PC-3 (cell line): ENCODE data around the gene PPP1R1B. TPM values are rescaled to one million over a fixed set of nuclear protein-coding genes. Genes with fewer than 3 reads are reported as not detected.

Experiments
- ATAC-seq: fragments of 200-7000 bp; cut with Tn5 transposase; 2 replicates; pipeline ENCODE4 v1.9.1; 2020; ENCODE audit warnings: mild to moderate bottlenecking, moderate library complexity
- BruUV-seq: library from RNA; stranded (reverse); fragments of 400-500 nt; replicated peaks from 2 replicates; lab custom pipeline; 2021; lab: Mats Ljungman, UMichigan
- CTCF ChIA-PET: fragments of 300-600 bp; sonication (Branson Sonifier 250); formaldehyde crosslinking; loops from one replicate; lab custom pipeline; 2022; ENCODE audit warnings: antibody characterized with exemption; lab: Charles Lee
- POLR2A ChIA-PET: fragments of 300-600 bp; sonication (Branson Sonifier 250); formaldehyde crosslinking; loops from one replicate; lab custom pipeline; 2022; ENCODE audit warnings: antibody characterized with exemption; ENCODE audit not compliant: unreplicated experiment; lab: Charles Lee
- DNase-seq: peaks from one replicate; pipeline ENCODE4 v3.0.0-alpha.2; 2015
- H2AFZ ChIP-seq: fragments of 300-600 bp; sonication (generic); 2 replicates; pipeline ENCODE4 v1.6.0; 2016; ENCODE audit warnings: antibody characterized with exemption, low read length
- H3F3A ChIP-seq: fragments of 300-600 bp; sonication (generic); one replicate; pipeline ENCODE4 v1.6.0; 2017; ENCODE audit warnings: antibody characterized with exemption, low read length, control low read depth, mild to moderate bottlenecking; ENCODE audit not compliant: unreplicated experiment
- H3K27ac ChIP-seq: fragments of 300-600 bp; sonication (generic); 2 replicates; pipeline ENCODE4 v1.5.1; 2016; ENCODE audit warnings: mild to moderate bottlenecking, low read length
- H3K27me3 ChIP-seq: fragments of 300-600 bp; sonication (generic); 2 replicates; pipeline ENCODE4 v1.6.1; 2016; ENCODE audit warnings: low read length, mixed read lengths
- H3K36me3 ChIP-seq: fragments of 300-600 bp; sonication (generic); 2 replicates; pipeline ENCODE4 v1.6.1; 2016; ENCODE audit warnings: low read depth, mixed run types, low read length, mixed read lengths
- H3K4me1 ChIP-seq: fragments of 300-600 bp; sonication (generic); 2 replicates; pipeline ENCODE4 v1.5.1; 2016; ENCODE audit warnings: low read length; ENCODE audit not compliant: insufficient read depth
- H3K4me2 ChIP-seq: fragments of 300-600 bp; sonication (generic); 2 replicates; pipeline ENCODE4 v1.6.0; 2016; ENCODE audit warnings: low read length
- H3K4me3 ChIP-seq: fragments of 300-600 bp; sonication (generic); 2 replicates; pipeline ENCODE4 v1.5.1; 2016; ENCODE audit warnings: mild to moderate bottlenecking, low read length, mixed read lengths
- H3K79me2 ChIP-seq: fragments of 300-600 bp; sonication (generic); 2 replicates; pipeline ENCODE4 v1.6.1; 2017; ENCODE audit warnings: low read length, mixed read lengths
- H3K9ac ChIP-seq: fragments of 300-600 bp; sonication (generic); 2 replicates; pipeline ENCODE4 v1.6.0; 2016; ENCODE audit warnings: mild to moderate bottlenecking, low read length
- H3K9me2 ChIP-seq: fragments of 300-600 bp; sonication (generic); replicated peaks from 2 replicates; pipeline ENCODE4 v1.6.1; 2016; ENCODE audit warnings: mixed run types, low read length, mixed read lengths
- H3K9me3 ChIP-seq: fragments of 300-600 bp; sonication (generic); 2 replicates; pipeline ENCODE4 v1.6.1; 2016; ENCODE audit warnings: low read length, mixed read lengths
- H4K20me1 ChIP-seq: fragments of 300-600 bp; sonication (generic); 2 replicates; pipeline ENCODE4 v1.6.1; 2016; ENCODE audit warnings: low read length, mixed read lengths
- EZH2 ChIP-seq: fragments of 300-600 bp; sonication (generic); IDR thresholded peaks from one replicate; pipeline ENCODE4 v1.6.1; 2017; ENCODE audit warnings: antibody characterized with exemption, mild to moderate bottlenecking, low read length; ENCODE audit not compliant: unreplicated experiment
- EZH2phosphoT487 ChIP-seq: fragments of 300-600 bp; sonication (generic); IDR thresholded peaks from 2 replicates; pipeline ENCODE4 v1.6.1; 2018; ENCODE audit warnings: mild to moderate bottlenecking, antibody characterized with exemption, low read length, borderline replicate concordance
- intact Hi-C: fragments of 100-400 bp; cut with micrococcal nuclease; formaldehyde crosslinking; loops from 2 replicates; pipeline ENCODE4 v1.9.0; 2023
- total RNA-seq: library from RNA; depleted of rRNA; stranded (reverse); fragments of >200 nt; gene quantifications from 2 replicates; pipeline ENCODE4 v1.2.3, GENCODE V29; 2014
- TF ChIP-seq, protein P1 (sequence below): fragments of 300-600 bp; sonication (generic); conservative IDR thresholded peaks from 2 replicates; pipeline ENCODE4 v1.5.1; 2017; ENCODE audit warnings: antibody characterized with exemption, low read depth, mild to moderate bottlenecking, low read length

PPP1R1B gene
- total RNA-seq, 1 experiment from 2014 or later, result 3.1 TPM

DNA sequence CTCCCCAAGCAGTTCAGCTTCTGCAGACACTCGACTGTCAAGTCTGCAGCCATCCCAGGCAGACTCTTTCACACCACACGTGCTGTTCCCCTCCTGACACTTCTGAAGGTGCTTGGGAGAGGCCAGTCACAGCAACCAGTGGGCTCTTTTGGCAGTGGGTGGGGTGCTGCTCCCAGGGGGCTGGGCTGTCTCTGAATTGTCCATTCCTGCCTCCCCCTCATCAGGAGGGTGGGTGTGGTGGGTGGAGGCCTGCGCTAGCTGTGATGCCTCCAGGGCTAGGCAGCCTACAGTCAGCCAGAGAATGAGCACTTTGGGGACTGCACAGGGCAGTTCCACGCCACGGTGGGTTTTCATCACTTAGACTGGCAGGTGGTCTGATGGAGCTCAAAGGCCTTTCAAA is 20.5 kb downstream of the PPP1R1B start:
- ATAC-seq (no peak), DNase-seq (no peak)
- Histone ChIP-seq H3K79me2 (peaks cover 21% of the 10 kb centered on the region; the same call in 1 of the 2 replicates), H3K4me3 (no peak overlapping the region), H3K9ac (no peak overlapping the region), H4K20me1 (no peaks in the 10 kb centered on the region), H3K9me3 (no peaks in the 10 kb centered on the region), H3K4me1 (0 out of 2 replicates have a peak, but pooled peaks cover 4% of the 10 kb centered on the region), H3K4me2 (no peak overlapping the region), H3K9me2 (no peaks in the 10 kb centered on the region), H3K36me3 (no peaks in the 10 kb centered on the region), H3F3A (no peaks in the 10 kb centered on the region), H2AFZ (no peak overlapping the region), H3K27ac (no peak overlapping the region), H3K27me3 (no peaks in the 10 kb centered on the region)
- POLR2A ChIA-PET, result no interaction called here
- CTCF ChIA-PET, result no interaction called here
- intact Hi-C loops, result no loop called here
- no peak for TF ChIP-seq EZH2
- TF ChIP-seq, protein P1, sequence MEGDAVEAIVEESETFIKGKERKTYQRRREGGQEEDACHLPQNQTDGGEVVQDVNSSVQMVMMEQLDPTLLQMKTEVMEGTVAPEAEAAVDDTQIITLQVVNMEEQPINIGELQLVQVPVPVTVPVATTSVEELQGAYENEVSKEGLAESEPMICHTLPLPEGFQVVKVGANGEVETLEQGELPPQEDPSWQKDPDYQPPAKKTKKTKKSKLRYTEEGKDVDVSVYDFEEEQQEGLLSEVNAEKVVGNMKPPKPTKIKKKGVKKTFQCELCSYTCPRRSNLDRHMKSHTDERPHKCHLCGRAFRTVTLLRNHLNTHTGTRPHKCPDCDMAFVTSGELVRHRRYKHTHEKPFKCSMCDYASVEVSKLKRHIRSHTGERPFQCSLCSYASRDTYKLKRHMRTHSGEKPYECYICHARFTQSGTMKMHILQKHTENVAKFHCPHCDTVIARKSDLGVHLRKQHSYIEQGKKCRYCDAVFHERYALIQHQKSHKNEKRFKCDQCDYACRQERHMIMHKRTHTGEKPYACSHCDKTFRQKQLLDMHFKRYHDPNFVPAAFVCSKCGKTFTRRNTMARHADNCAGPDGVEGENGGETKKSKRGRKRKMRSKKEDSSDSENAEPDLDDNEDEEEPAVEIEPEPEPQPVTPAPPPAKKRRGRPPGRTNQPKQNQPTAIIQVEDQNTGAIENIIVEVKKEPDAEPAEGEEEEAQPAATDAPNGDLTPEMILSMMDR, result no peak
- no peak for TF ChIP-seq EZH2phosphoT487
- no TSS peak for BruUV-seq

GRCh38 chr17:39648616-39649366 is 22.0 kb downstream of the PPP1R1B start:
- DNase-seq (no peak), ATAC-seq (no peak)
- Histone ChIP-seq H3K9me3 (no peaks in the 10 kb centered on the region), H3K4me2 (no peak overlapping the region), H2AFZ (no peak overlapping the region), H4K20me1 (no peaks in the 10 kb centered on the region), H3K9ac (no peak overlapping the region), H3K79me2 (0 out of 2 replicates have a peak, but pooled peaks cover 5% of the 10 kb centered on the region), H3K4me3 (no peak overlapping the region), H3K36me3 (no peaks in the 10 kb centered on the region), H3K9me2 (no peaks in the 10 kb centered on the region), H3K4me1 (no peaks in the 10 kb centered on the region), H3F3A (no peaks in the 10 kb centered on the region), H3K27me3 (no peaks in the 10 kb centered on the region), H3K27ac (no peak overlapping the region)
- CTCF ChIA-PET, result interaction anchor here (0.6 kb wide), 1 partner anchor 27 kb away, joined by 3 read pairs; no protein-coding TSS in a partner anchor
- no TSS peak for BruUV-seq
- POLR2A ChIA-PET, result no interaction called here
- intact Hi-C loops, result no loop called here
- TF ChIP-seq, protein P1, result no peak
- TF ChIP-seq EZH2 (no peak), EZH2phosphoT487 (no peak)

DNA sequence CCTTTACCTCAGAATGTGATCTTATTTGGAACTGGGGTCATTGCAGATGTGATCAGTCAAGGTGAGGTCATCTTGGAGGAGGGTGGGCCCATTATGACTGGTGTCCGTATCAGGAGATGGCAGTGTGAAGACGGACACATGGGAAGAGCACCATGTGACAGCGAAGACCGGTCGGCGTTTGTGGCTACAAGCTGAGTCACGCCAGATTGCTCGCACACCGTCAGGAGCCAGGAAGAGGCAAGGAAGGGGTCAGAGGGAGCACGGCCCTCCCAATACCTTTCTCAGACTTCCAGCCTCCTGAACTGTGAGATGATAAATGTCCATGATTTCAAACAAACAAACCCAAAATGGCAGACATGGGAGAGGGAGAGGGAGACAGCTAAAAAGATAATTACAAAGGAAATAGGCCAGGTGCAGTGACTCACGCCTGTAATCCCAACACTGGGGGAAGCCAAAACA is 23.4 kb downstream of the PPP1R1B start:
- Histone ChIP-seq H3K9ac (no peak overlapping the region), H2AFZ (no peak overlapping the region), H3K4me3 (no peak overlapping the region), H3K9me2 (no peaks in the 10 kb centered on the region), H3K4me2 (no peak overlapping the region), H3K27ac (no peak overlapping the region), H3K9me3 (no peaks in the 10 kb centered on the region), H4K20me1 (no peaks in the 10 kb centered on the region), H3K4me1 (no peaks in the 10 kb centered on the region), H3K36me3 (no peaks in the 10 kb centered on the region), H3K27me3 (no peaks in the 10 kb centered on the region), H3F3A (no peaks in the 10 kb centered on the region), H3K79me2 (no peaks in the 10 kb centered on the region)
- no TSS peak for BruUV-seq
- CTCF ChIA-PET, result no interaction called here
- POLR2A ChIA-PET, result interaction anchor here (0.6 kb wide), 1 partner anchor 189 kb away, joined by 3 read pairs; the partner anchor contains the start of gene CDK12
- DNase-seq, result no peak
- ATAC-seq, result no peak
- intact Hi-C loops, result no loop called here
- no peak for TF ChIP-seq EZH2
- no peak for TF ChIP-seq EZH2phosphoT487
- TF ChIP-seq, protein P1, result no peak
